Measurements from ENCODE around the gene CGRRF1.

Gene CGRRF1

GRCh38 chr14:54533100-54533499 is 23.4 kb downstream of the CGRRF1 start:
- no peak for DNase-seq
- in situ Hi-C loops (cut with MboI; ENCODE audit: low pct_unique_long_range_greater_than_20kb, low sequenced_read_pairs), result no loop called here

DNA sequence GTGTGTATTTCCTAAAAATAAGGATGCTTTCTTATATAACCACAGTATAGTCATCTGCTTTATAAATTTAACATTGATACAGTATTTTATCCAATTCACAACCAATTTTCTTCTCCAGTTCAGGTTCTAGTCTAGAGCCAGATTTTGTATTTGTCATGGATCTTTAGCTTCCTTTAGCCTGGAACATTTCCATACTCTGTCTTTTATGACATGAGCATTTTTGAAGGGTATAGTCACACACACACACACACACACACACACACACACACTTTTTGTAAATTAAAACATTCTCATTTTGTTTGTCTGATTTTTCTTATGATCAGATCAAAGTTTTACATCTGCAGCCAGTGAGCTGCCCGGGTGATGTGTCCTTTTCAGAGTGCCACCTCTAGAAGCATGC is 25.4 kb downstream of the CGRRF1 start:
- in situ Hi-C loops (cut with MboI; ENCODE audit: low pct_unique_long_range_greater_than_20kb, low sequenced_read_pairs), result no loop called here

GRCh38 chr14:54535646-54536045 is 25.9 kb downstream of the CGRRF1 start:
- no peak for DNase-seq
- in situ Hi-C loops (cut with MboI; ENCODE audit: low pct_unique_long_range_greater_than_20kb, low sequenced_read_pairs), result no loop called here

More for the DNA sequence above, 25.4 kb downstream of the CGRRF1 start:
- no peak for DNase-seq

GRCh38 chr14:54537651-54538050 is 27.9 kb downstream of the CGRRF1 start:
- no peak for DNase-seq
- in situ Hi-C loops (cut with MboI; ENCODE audit: low pct_unique_long_range_greater_than_20kb, low sequenced_read_pairs), result no loop called here

GRCh38 chr14:54538055-54538454 is 28.3 kb downstream of the CGRRF1 start:
- DNase-seq, result no peak
- in situ Hi-C loops (cut with MboI; ENCODE audit: low pct_unique_long_range_greater_than_20kb, low sequenced_read_pairs), result no loop called here

GRCh38 chr14:54547583-54547982 is 37.9 kb downstream of the CGRRF1 start:
- DNase-seq, result no peak
- in situ Hi-C loops (cut with MboI; ENCODE audit: low pct_unique_long_range_greater_than_20kb, low sequenced_read_pairs), result no loop called here

- in situ Hi-C loops (cut with MboI; ENCODE audit: low pct_unique_long_range_greater_than_20kb, low sequenced_read_pairs), result no loop called here
- no peak for DNase-seq
Observed at GRCh38 chr14:54548491-54548890, 38.8 kb downstream of the CGRRF1 start.

GRCh38 chr14:54549862-54550261 is 40.2 kb downstream of the CGRRF1 start:
- no peak for DNase-seq

DNA sequence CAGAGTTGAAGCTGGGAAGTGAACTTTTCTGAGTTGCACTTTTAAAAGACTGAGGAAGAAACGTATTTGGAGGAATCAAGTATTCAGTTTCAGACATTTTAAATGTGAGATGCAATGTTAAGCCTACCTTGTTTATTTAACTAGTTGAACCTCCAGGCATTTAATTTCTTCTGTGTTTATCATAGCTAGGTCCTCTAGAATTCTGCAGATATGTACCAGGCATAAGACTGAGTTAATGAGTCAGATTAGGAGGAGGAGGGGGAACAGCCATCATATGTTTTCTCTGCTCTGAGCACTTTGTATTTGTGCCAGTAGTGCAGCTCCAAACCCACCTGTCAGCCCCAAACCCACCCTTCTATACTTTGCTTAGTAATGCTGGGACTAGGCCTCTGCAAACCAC is 40.8 kb downstream of the CGRRF1 start:
- in situ Hi-C loops (cut with MboI; ENCODE audit: low pct_unique_long_range_greater_than_20kb, low sequenced_read_pairs), result no loop called here
- DNase-seq, result no peak

More at GRCh38 chr14:54549862-54550261, 40.2 kb downstream of the CGRRF1 start:
- in situ Hi-C loops (cut with MboI; ENCODE audit: low pct_unique_long_range_greater_than_20kb, low sequenced_read_pairs), result no loop called here

DNA sequence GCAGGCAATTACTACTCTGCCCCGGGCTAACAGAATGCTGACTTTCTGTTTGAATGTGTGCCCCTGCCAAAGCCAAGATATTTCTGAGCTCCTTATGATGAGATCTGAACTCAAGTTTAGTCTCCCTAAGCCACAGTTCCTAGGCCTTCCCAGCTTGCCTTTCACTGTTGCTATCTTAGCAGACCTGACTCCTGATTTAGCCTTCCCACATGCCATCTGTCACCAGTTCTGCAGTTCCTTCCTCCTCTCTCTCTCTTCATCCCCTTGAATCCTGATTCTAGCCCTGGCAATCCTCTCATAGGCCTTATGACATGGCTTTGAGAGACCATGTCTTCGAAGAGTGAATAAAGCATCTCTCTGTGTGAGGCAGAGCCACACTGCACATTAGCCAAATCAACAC is 44.7 kb downstream of the CGRRF1 start:
- in situ Hi-C loops (cut with MboI; ENCODE audit: low pct_unique_long_range_greater_than_20kb, low sequenced_read_pairs), result no loop called here
- DNase-seq, result no peak

DNA sequence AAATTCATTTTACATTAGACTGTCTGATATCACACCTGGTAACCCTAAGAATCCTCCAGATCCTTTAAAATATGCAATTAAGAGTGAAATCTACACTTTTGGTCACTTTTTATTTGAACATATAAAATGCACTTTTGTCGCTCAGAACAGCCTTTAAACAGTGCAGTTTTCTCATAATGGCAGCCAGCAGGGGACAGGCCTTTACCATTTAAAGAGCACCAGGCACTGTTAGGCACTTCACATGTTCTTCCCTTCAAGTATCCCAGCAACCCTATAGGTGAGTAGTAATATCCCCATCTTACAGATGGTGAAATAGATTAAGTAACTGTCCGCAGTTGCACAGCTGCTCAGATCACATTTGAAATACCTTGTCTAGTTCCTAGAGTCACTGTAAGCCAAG is 45.9 kb downstream of the CGRRF1 start:
- no peak for DNase-seq
- in situ Hi-C loops (cut with MboI; ENCODE audit: low pct_unique_long_range_greater_than_20kb, low sequenced_read_pairs), result no loop called here

DNA sequence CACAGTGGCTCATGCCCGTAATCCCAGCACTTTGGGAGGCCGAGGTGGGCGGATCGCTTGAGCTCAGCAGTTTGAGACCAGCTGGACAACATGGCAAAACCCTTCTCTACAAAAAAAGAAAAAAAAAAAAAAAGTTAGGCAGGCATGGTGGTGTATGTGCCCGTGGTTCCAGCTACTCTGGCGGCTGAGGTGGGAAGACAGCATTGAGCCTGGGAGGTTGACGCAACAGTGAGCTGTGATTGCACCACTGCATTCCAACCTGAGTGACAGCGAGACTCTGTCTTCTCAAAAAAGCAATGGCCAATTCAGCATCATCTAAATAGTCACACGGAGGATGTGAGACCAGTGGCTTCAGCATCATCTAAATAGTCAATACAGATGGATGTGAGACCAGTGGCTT is 46.8 kb downstream of the CGRRF1 start:
- in situ Hi-C loops (cut with MboI; ENCODE audit: low pct_unique_long_range_greater_than_20kb, low sequenced_read_pairs), result no loop called here
- no peak for DNase-seq

- DNase-seq, result no peak
- in situ Hi-C loops (cut with MboI; ENCODE audit: low pct_unique_long_range_greater_than_20kb, low sequenced_read_pairs), result no loop called here
Observed at GRCh38 chr14:54562334-54562733, 52.6 kb downstream of the CGRRF1 start.

- in situ Hi-C loops (cut with MboI; ENCODE audit: low pct_unique_long_range_greater_than_20kb, low sequenced_read_pairs), result no loop called here
- peak; percentile 74 for DNase-seq
Observed at GRCh38 chr14:54564071-54564867, 54.6 kb downstream of the CGRRF1 start.

- in situ Hi-C loops (cut with MboI; ENCODE audit: low pct_unique_long_range_greater_than_20kb, low sequenced_read_pairs), result no loop called here
- DNase-seq, result peak; percentile 57
Observed at GRCh38 chr14:54564868-54565784, 55.4 kb downstream of the CGRRF1 start.

DNA sequence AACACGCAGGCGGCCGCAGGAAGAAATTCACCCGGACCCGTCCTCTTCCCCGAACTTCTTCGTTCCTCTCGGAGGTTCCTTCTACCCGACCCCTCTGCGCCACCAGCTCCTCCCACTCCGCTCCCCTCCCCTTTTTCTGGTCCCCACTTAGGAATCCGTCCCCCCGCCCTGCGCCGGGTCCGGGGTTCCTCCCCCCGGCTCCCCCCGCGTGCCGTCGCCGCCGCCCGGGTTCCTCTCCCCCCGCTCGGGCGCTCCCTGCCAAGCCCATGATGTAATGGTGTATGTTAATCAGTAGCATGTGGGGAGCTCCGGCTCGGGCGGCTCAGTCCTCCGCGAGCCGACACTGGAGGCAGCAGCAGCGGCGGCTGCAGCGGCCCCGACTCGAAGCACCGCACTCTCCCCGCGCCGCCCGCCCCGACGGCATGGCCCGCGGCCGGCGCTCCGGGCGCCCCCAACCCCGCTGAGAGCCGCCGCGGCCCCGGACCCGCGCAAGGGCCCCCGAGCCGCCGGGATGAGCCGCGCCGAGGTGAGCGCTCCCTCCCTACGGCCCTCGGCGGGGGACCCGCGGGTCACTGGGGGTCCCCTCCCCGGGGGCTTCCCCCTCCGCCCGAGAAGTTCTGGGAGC is 56.2 kb downstream of the CGRRF1 start:
- peak; percentile 63 for DNase-seq
- in situ Hi-C loops (cut with MboI; ENCODE audit: low pct_unique_long_range_greater_than_20kb, low sequenced_read_pairs), result no loop called here

- in situ Hi-C loops (cut with MboI; ENCODE audit: low pct_unique_long_range_greater_than_20kb, low sequenced_read_pairs), result no loop called here
- peak; percentile 89 for DNase-seq
Observed at GRCh38 chr14:54566410-54567223, 56.9 kb downstream of the CGRRF1 start, which contains the start of gene SAMD4A. Gene SAMD4A (plus strand): TSS chr14:54567128. CDS start chr14:54567917, 789 bp downstream.

DNA sequence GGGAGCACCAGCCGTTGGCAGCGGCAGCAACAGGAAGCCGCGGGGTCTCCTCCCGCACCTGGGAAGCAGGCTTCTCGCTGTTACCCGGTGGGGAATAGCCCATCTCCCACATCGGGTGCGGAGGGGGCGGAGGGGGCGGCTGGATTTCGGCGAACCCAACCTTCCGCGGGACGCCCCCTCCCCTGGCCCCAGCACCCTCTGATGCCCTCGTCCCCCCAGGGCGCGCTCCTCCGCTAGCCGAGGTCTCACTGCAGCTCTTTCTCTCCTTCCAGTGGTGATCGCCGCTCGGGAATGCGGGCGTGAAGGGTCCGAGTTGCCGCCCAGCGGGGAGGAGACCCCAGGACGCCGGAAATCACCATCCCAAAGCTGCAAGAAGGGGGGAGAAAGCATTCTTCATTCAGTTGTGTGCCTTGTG is 57.5 kb downstream of the CGRRF1 start:
- in situ Hi-C loops (cut with MboI; ENCODE audit: low pct_unique_long_range_greater_than_20kb, low sequenced_read_pairs), result no loop called here
- DNase-seq, result no peak

Measured in KBM-7 (cell line).